ENCODE measurements around the gene ARFGAP1.

The ARFGAP1 gene

GRCh38 chr20:63312690-63313348, 40.2 kb downstream of the ARFGAP1 start:
- peaks cover 8% of the 10 kb centered on the region for H3K27me3 Mint-ChIP-seq
- no peak for ATAC-seq (ENCODE audit: low read depth)
- no peak overlapping the region for H3K4me3 Mint-ChIP-seq
- H3K4me1 Mint-ChIP-seq: no peaks in the 10 kb centered on the region
- no peaks in the 10 kb centered on the region for H3K9me3 Mint-ChIP-seq
- DNase-seq (ENCODE audit: low spot score in 2 of 2): no peak
- no peak overlapping the region for H3K27ac Mint-ChIP-seq
- H3K36me3 Mint-ChIP-seq: no peaks in the 10 kb centered on the region

- Mint-ChIP-seq H3K9me3 (no peaks in the 10 kb centered on the region), H3K4me1 (no peaks in the 10 kb centered on the region), H3K4me3 (no peak overlapping the region), H3K27ac (no peak overlapping the region), H3K27me3 (peaks cover 8% of the 10 kb centered on the region), H3K36me3 (no peaks in the 10 kb centered on the region)
- no peak for DNase-seq (ENCODE audit: low spot score in 2 of 2)
- no peak for ATAC-seq (ENCODE audit: low read depth)
These were observed 40.9 kb downstream of the ARFGAP1 start for GRCh38 chr20:63313349-63314014.

GRCh38 chr20:63314015-63314471, 41.4 kb downstream of the ARFGAP1 start:
- ATAC-seq (ENCODE audit: low read depth) (no peak), DNase-seq (ENCODE audit: low spot score in 2 of 2) (no peak)
- no peak overlapping the region for H3K27ac Mint-ChIP-seq
- H3K27me3 Mint-ChIP-seq: peaks cover 8% of the 10 kb centered on the region
- H3K4me3 Mint-ChIP-seq: no peak overlapping the region
- H3K4me1 Mint-ChIP-seq: no peaks in the 10 kb centered on the region
- H3K9me3 Mint-ChIP-seq: no peaks in the 10 kb centered on the region
- H3K36me3 Mint-ChIP-seq: no peaks in the 10 kb centered on the region

GRCh38 chr20:63314566-63315239, 42.1 kb downstream of the ARFGAP1 start:
- H3K4me1 Mint-ChIP-seq: no peaks in the 10 kb centered on the region
- peaks cover 9% of the 10 kb centered on the region for H3K27me3 Mint-ChIP-seq
- no peaks in the 10 kb centered on the region for H3K36me3 Mint-ChIP-seq
- DNase-seq (ENCODE audit: low spot score in 2 of 2) (no peak), ATAC-seq (ENCODE audit: low read depth) (no peak)
- no peak overlapping the region for H3K4me3 Mint-ChIP-seq
- H3K27ac Mint-ChIP-seq: no peak overlapping the region
- H3K9me3 Mint-ChIP-seq: no peaks in the 10 kb centered on the region

GRCh38 chr20:63315240-63315689, 42.7 kb downstream of the ARFGAP1 start:
- Mint-ChIP-seq H3K9me3 (no peaks in the 10 kb centered on the region), H3K4me3 (no peak overlapping the region), H3K27ac (no peak overlapping the region), H3K36me3 (no peaks in the 10 kb centered on the region), H3K27me3 (peaks cover 8% of the 10 kb centered on the region), H3K4me1 (no peaks in the 10 kb centered on the region)
- no peak for ATAC-seq (ENCODE audit: low read depth)
- no peak for DNase-seq (ENCODE audit: low spot score in 2 of 2)

- Mint-ChIP-seq H3K4me3 (no peak overlapping the region), H3K27me3 (peaks cover 5% of the 10 kb centered on the region), H3K9me3 (no peaks in the 10 kb centered on the region), H3K36me3 (no peaks in the 10 kb centered on the region), H3K4me1 (no peaks in the 10 kb centered on the region), H3K27ac (no peak overlapping the region)
- DNase-seq (ENCODE audit: low spot score in 2 of 2) (no peak), ATAC-seq (ENCODE audit: low read depth) (no peak)
These were observed 43.3 kb downstream of the ARFGAP1 start for GRCh38 chr20:63315731-63316491.

GRCh38 chr20:63316502-63316921, 43.9 kb downstream of the ARFGAP1 start:
- Mint-ChIP-seq H3K4me3 (no peak overlapping the region), H3K27me3 (peaks cover 8% of the 10 kb centered on the region), H3K36me3 (no peaks in the 10 kb centered on the region), H3K4me1 (no peaks in the 10 kb centered on the region), H3K27ac (no peak overlapping the region), H3K9me3 (no peaks in the 10 kb centered on the region)
- DNase-seq (ENCODE audit: low spot score in 2 of 2): no peak
- no peak for ATAC-seq (ENCODE audit: low read depth)

- no peak overlapping the region for H3K27ac Mint-ChIP-seq
- H3K27me3 Mint-ChIP-seq: peaks cover 8% of the 10 kb centered on the region
- no peaks in the 10 kb centered on the region for H3K4me1 Mint-ChIP-seq
- no peak for DNase-seq (ENCODE audit: low spot score in 2 of 2)
- no peak overlapping the region for H3K4me3 Mint-ChIP-seq
- no peak for ATAC-seq (ENCODE audit: low read depth)
- no peaks in the 10 kb centered on the region for H3K9me3 Mint-ChIP-seq
- no peaks in the 10 kb centered on the region for H3K36me3 Mint-ChIP-seq
These were observed 44.4 kb downstream of the ARFGAP1 start for GRCh38 chr20:63317061-63317460.

GRCh38 chr20:63317601-63318291, 45.1 kb downstream of the ARFGAP1 start:
- Mint-ChIP-seq H3K4me1 (no peaks in the 10 kb centered on the region), H3K36me3 (no peaks in the 10 kb centered on the region), H3K9me3 (no peaks in the 10 kb centered on the region), H3K4me3 (no peak overlapping the region), H3K27me3 (peaks cover 8% of the 10 kb centered on the region), H3K27ac (no peak overlapping the region)
- DNase-seq (ENCODE audit: low spot score in 2 of 2): no peak
- ATAC-seq (ENCODE audit: low read depth): no peak

GRCh38 chr20:63318391-63319163, 46.0 kb downstream of the ARFGAP1 start:
- Mint-ChIP-seq H3K4me1 (no peaks in the 10 kb centered on the region), H3K4me3 (no peak overlapping the region)
- DNase-seq (ENCODE audit: low spot score in 2 of 2): no peak

GRCh38 chr20:63319164-63320040, 46.8 kb downstream of the ARFGAP1 start:
- peaks cover 10% of the 10 kb centered on the region for H3K27me3 Mint-ChIP-seq
- no peaks in the 10 kb centered on the region for H3K9me3 Mint-ChIP-seq
- DNase-seq (ENCODE audit: low spot score in 2 of 2) (no peak), ATAC-seq (ENCODE audit: low read depth) (no peak)
- H3K4me3 Mint-ChIP-seq: no peak overlapping the region
- H3K4me1 Mint-ChIP-seq: no peaks in the 10 kb centered on the region
- no peaks in the 10 kb centered on the region for H3K36me3 Mint-ChIP-seq
- H3K27ac Mint-ChIP-seq: no peak overlapping the region

More at GRCh38 chr20:63318391-63319163, 46.0 kb downstream of the ARFGAP1 start:
- Mint-ChIP-seq H3K36me3 (no peaks in the 10 kb centered on the region), H3K27ac (no peak overlapping the region), H3K27me3 (peaks cover 6% of the 10 kb centered on the region), H3K9me3 (no peaks in the 10 kb centered on the region)
- no peak for ATAC-seq (ENCODE audit: low read depth)

- no peak for ATAC-seq (ENCODE audit: low read depth)
- H3K27me3 Mint-ChIP-seq: peaks cover 10% of the 10 kb centered on the region
These were observed 47.5 kb downstream of the ARFGAP1 start for GRCh38 chr20:63320041-63320511.

More at GRCh38 chr20:63320041-63320511, 47.5 kb downstream of the ARFGAP1 start:
- no peaks in the 10 kb centered on the region for H3K4me1 Mint-ChIP-seq
- no peaks in the 10 kb centered on the region for H3K9me3 Mint-ChIP-seq
- no peak overlapping the region for H3K4me3 Mint-ChIP-seq
- DNase-seq (ENCODE audit: low spot score in 2 of 2): no peak
- no peaks in the 10 kb centered on the region for H3K36me3 Mint-ChIP-seq
- H3K27ac Mint-ChIP-seq: no peak overlapping the region
